T-helper 9 cell (primary cell): ENCODE results near the gene RPEL1.
"Not testable (repeated sequence)": the region's sequence is repeated elsewhere in the genome, so short reads cannot be mapped to it uniquely, and the experiment has no call there.

ENCODE experiments used
- DNase-seq: peaks from one replicate; pipeline ENCODE4 v3.0.0-alpha.2; 2020
- total RNA-seq, 2 donors: gene quantifications; one replicate each; lab custom pipeline; 2026; lab: John Stamatoyannopoulos, UW

The RPEL1 gene
- 0 to 0.14 reads per million in 2 donors for total RNA-seq

- not testable (repeated sequence) for DNase-seq
Measured at GRCh38 chr10:103245587-103245986, at the start of gene RPEL1. Gene RPEL1, plus strand, starts transcription at chr10:103245887. Its CDS starts 110 bp downstream, at chr10:103245997.

- no peak for DNase-seq
Measured at GRCh38 chr10:103196516-103196915, 49.2 kb upstream of the RPEL1 start.

GRCh38 chr10:103197174-103197573 lies 48.5 kb upstream of the RPEL1 start:
- DNase-seq: no peak

- DNase-seq: no peak
Measured at GRCh38 chr10:103197903-103198302, 47.8 kb upstream of the RPEL1 start.

GRCh38 chr10:103198648-103199047 lies 47.0 kb upstream of the RPEL1 start:
- no peak for DNase-seq

GRCh38 chr10:103199488-103199887 lies 46.2 kb upstream of the RPEL1 start:
- no peak for DNase-seq

- no peak for DNase-seq
Measured at GRCh38 chr10:103202319-103202718, 43.4 kb upstream of the RPEL1 start.

- DNase-seq: no peak
Measured at GRCh38 chr10:103203466-103203865, 42.2 kb upstream of the RPEL1 start.

GRCh38 chr10:103204353-103205255 lies 41.1 kb upstream of the RPEL1 start:
- DNase-seq: no peak

GRCh38 chr10:103205401-103205800 lies 40.3 kb upstream of the RPEL1 start:
- DNase-seq: not testable (repeated sequence)

GRCh38 chr10:103206715-103207114 lies 39.0 kb upstream of the RPEL1 start:
- DNase-seq: not testable (repeated sequence)

- DNase-seq: no peak
Measured at GRCh38 chr10:103207141-103207540, 38.5 kb upstream of the RPEL1 start.

- DNase-seq: not testable (repeated sequence)
Measured at GRCh38 chr10:103207643-103208042, 38.0 kb upstream of the RPEL1 start.

- not testable (repeated sequence) for DNase-seq
Measured at GRCh38 chr10:103210262-103210661, 35.4 kb upstream of the RPEL1 start.

GRCh38 chr10:103215601-103216000 lies 30.1 kb upstream of the RPEL1 start:
- no peak for DNase-seq

- DNase-seq: not testable (repeated sequence)
Measured at GRCh38 chr10:103216362-103216761, 29.3 kb upstream of the RPEL1 start.

GRCh38 chr10:103224133-103224532 lies 21.6 kb upstream of the RPEL1 start:
- DNase-seq: no peak

GRCh38 chr10:103224721-103225120 lies 21.0 kb upstream of the RPEL1 start:
- not testable (repeated sequence) for DNase-seq

GRCh38 chr10:103225939-103226338 lies 19.7 kb upstream of the RPEL1 start:
- DNase-seq: no peak

- DNase-seq: no peak
Measured at GRCh38 chr10:103227416-103227815, 18.3 kb upstream of the RPEL1 start.

GRCh38 chr10:103231047-103231551 lies 14.6 kb upstream of the RPEL1 start:
- DNase-seq: no peak

- DNase-seq: no peak
Measured at GRCh38 chr10:103232131-103232673, 13.5 kb upstream of the RPEL1 start.

GRCh38 chr10:103232772-103233488 lies 12.8 kb upstream of the RPEL1 start:
- DNase-seq: no peak
